ENCODE results near the gene CABLES2. TPM values are rescaled to one million over a fixed set of nuclear protein-coding genes. Genes with fewer than 3 reads are reported as not detected.
A peak's percentile ranks its signal among the peaks of the same experiment; 100 is the strongest.

CABLES2 gene
- total and polyA plus RNA-seq, 9 of the 15 experiments (the other 6 are each of a cell fraction or from before 2014, with no cell fraction given) = 0.46 to 4.2 (median 1.6) TPM

- TF ChIP-seq FOXO4 (CRISPR knock-in tag; IDR thresholded peaks at IDR 0.05) = no peak
- TF ChIP-seq ZNF589 (CRISPR knock-in tag; IDR thresholded peaks at IDR 0.05; ENCODE audit: low read depth) = no peak
- TF ChIP-seq ZFX (CRISPR knock-in tag; IDR thresholded peaks at IDR 0.05) = 0 out of 2 replicates have a peak, but pooled peaks have one; percentile 21
- TF ChIP-seq ZFP36 (IDR thresholded peaks at IDR 0.05; ENCODE audit: low read depth, low read length, partially characterized antibody) = peak; percentile 91
- peak; percentile 57; the same call in 1 of the 2 replicates for TF ChIP-seq BCOR (IDR thresholded peaks at IDR 0.05)
- Histone ChIP-seq H3K4me3 (no peak overlapping the region), H3K36me3 (ENCODE audit: control insufficient read depth, insufficient read depth, low read length) (no peaks in the 10 kb centered on the region), H3K4me1 (replicated peaks in 1 of 2; ENCODE audit: control insufficient read depth in 2 of 2, insufficient read depth in 2 of 2, low read length in 2 of 2) (peaks cover 12 to 78% of the 10 kb centered on the region in 2 experiments; a peak in 4 of 5 replicates), H2AFZ (ENCODE audit: low read depth, low read length) (no peak overlapping the region), H3K9me1 (ENCODE audit: control insufficient read depth, insufficient read depth, low read length) (no peaks in the 10 kb centered on the region), H3K27me3 (ENCODE audit: control insufficient read depth in 2 of 2, insufficient read depth in 2 of 2, low read length in 2 of 2) (peaks cover 5 to 36% of the 10 kb centered on the region in 2 experiments; a peak in 4 of 5 replicates), H3K27ac (ENCODE audit: extremely low read depth, low read depth, low read length) (no peak overlapping the region), H3K9me3 (replicated peaks; ENCODE audit: control insufficient read depth, insufficient read depth, low read depth, low read length) (no peaks in the 10 kb centered on the region), H4K20me1 (replicated peaks; ENCODE audit: control insufficient read depth, insufficient read depth, low read length) (no peaks in the 10 kb centered on the region), H3K9ac (ENCODE audit: insufficient read depth in 1 of 2, low read depth in 2 of 2, low read length in 2 of 2) (0 out of 4 replicates have a peak overlapping the region, but pooled peaks of 1 of the 2 experiments have one; percentile 31), H3K4me2 (ENCODE audit: insufficient read depth, low read length) (no peak overlapping the region), H3K79me2 (ENCODE audit: control insufficient read depth, insufficient read depth, low read length) (no peaks in the 10 kb centered on the region)
- BruUV-seq (replicated peaks) = no TSS peak
- ChIA-PET CTCF (ENCODE audit: low intra/inter-chr PET ratio) (no interaction called here), POLR2A (no interaction called here)
- no peak for DNase-seq (ENCODE audit: extremely low read depth in 1 of 4, low spot score in 3 of 4)
- intact Hi-C loops (cut with micrococcal nuclease) = no loop called here
- FAIRE-seq = no peak
- in situ Hi-C loops (cut with MboI) = no loop called here
- ATAC-seq = peak; percentile 32
- 10% methylated on average over 15 of the region's 18 CpGs for WGBS (ENCODE audit: insufficient coverage, low coverage, missing lambda C conversion rate)
Observed at GRCh38 chr20:62452475-62453095, 45.5 kb upstream of the CABLES2 start.

Data from K562 (cell line).